Stomach (tissue), 9 donors: ENCODE results near the gene ZNF615. TPM values are rescaled to one million over a fixed set of nuclear protein-coding genes. Genes with fewer than 3 reads are reported as not detected.

Experiments
- DNase-seq, 2 donors: peaks; one replicate each; pipeline versions ENCODE4 v3.0.0 to v3.0.0-alpha.2; 2013 to 2019
- H3K27ac ChIP-seq, 5 donors: fragments of 200-600 bp in 4 of 5; sonication (generic) in 4 of 5; one replicate each; pipeline ENCODE4 v1.5.1; 2013 to 2019; ENCODE audit warnings: mild to moderate bottlenecking in 1 of 5, moderate library complexity in 1 of 5
- H3K27me3 ChIP-seq, 3 donors: fragments of 200-600 bp; sonication (generic); one replicate each; pipeline ENCODE4 v1.5.1; 2017 to 2019; ENCODE audit warnings: mixed run types in 1 of 3
- H3K36me3 ChIP-seq, 4 donors: fragments of 200-600 bp; sonication (generic); 1 replicate in 3 of 4; 2 replicates in 1 of 4; pipeline ENCODE4 v1.5.1; 2016 to 2019
- H3K4me1 ChIP-seq, 4 donors: fragments of 200-600 bp; sonication (generic); one replicate each; pipeline ENCODE4 v1.5.1; 2016 to 2019
- H3K4me3 ChIP-seq, 4 donors: fragments of 200-600 bp; sonication (generic) in 3 of 4; one replicate each; pipeline ENCODE4 v1.5.1; 2016 to 2019; ENCODE audit warnings: mild to moderate bottlenecking in 1 of 4
- H3K9me3 ChIP-seq, 4 donors: fragments of 200-600 bp; sonication (generic); one replicate each; pipeline ENCODE4 v1.5.1; 2016 to 2019
- EP300 ChIP-seq: sonication (generic); formaldehyde crosslinking; IDR thresholded peaks from one replicate; pipeline ENCODE4 v1.6.1; 2017; ENCODE audit warnings: antibody characterized with exemption
- POLR2A ChIP-seq, 4 donors: fragments of 450-650 bp; IDR thresholded peaks; one replicate each; pipeline ENCODE4 v1.6.1; 2016; ENCODE audit warnings: antibody characterized with exemption in 4 of 4, control low read depth in 2 of 4, mild to moderate bottlenecking in 1 of 4, moderate library complexity in 1 of 4
- POLR2AphosphoS5 ChIP-seq, 3 donors: sonication (generic); formaldehyde crosslinking; IDR thresholded peaks; one replicate each; pipeline ENCODE4 v1.6.1; 2016; ENCODE audit warnings: antibody characterized with exemption in 3 of 3
- WGBS, 5 donors: extraction: QIAGEN DNeasy Blood & Tissue Kit in 3 of 5; methylation state at CpG; one replicate each; pipeline versions ENCODE4 v1.1.5 to v1.1.7; 2013 to 2018; 5-methylcytosine and 5-hydroxymethylcytosine counted together
- intact Hi-C: fragments of 100-400 bp; cut with DNase I; formaldehyde crosslinking; loops from one replicate; pipeline ENCODE4 v1.15.1; 2023; ENCODE audit warnings: low total_unique reads
- polyA plus RNA-seq, 3 donors: library from polyadenylated mRNA; stranded (reverse); fragments of 200-250 nt; gene quantifications; one replicate each; pipeline ENCODE4 v1.2.3, GENCODE V29; 2013
- total RNA-seq, 5 donors: library from RNA; depleted of rRNA; stranded (reverse); fragments of >200 nt; gene quantifications; one replicate each; pipeline versions ENCODE4 v1.1.0 to v1.2.3, GENCODE V29; 2014 to 2016
- TF ChIP-seq, protein P1 (sequence below), 7 experiments: fragments of 450-650 bp in 4 of 7; fragments of 200-600 bp in 3 of 7; sonication (generic) in 3 of 7; IDR thresholded peaks; one replicate each; pipeline ENCODE4 v1.5.1; 2016 to 2019; ENCODE audit warnings: antibody characterized with exemption in 7 of 7, control low read depth in 2 of 7, mild to moderate bottlenecking in 1 of 7
- donor health status: healthy with polysubstance abuse.
- donor health status: Bipolar disorder and iron deficiency.
- donor health status: healthy.

Gene ZNF615
- total and polyA plus RNA-seq, 8 donors = 2.6 to 25.7 (median 5.6) TPM

DNA sequence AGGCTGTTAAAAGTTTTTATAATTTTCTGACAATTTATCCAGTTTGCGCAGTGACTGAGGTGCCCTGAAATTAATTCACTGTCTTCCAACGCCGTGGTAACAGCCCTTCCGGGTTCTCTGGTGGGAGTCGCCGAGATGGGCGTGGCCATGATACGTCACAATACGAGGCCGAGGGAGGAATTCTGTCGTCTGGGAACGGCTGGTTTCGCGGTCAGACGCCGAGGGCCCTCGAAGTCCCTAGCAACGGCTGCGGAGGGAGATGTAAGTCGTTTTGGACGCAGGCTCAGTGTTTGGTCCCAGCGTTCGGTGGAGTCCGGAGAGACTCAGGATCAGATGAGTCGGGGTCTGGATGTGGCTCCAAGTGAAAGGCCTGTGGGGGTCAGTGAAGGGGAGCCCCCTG, 59.0 kb downstream of the ZNF615 start:
- H3K4me3 ChIP-seq = no peak overlapping the region
- peaks cover 60 to 94% (median 86%) of the 10 kb centered on the region in 4 donors for H3K9me3 ChIP-seq
- 17 to 31% (median 19%) methylated on average over 25 of the region's 25 CpGs for WGBS, 5 donors
- no peaks in the 10 kb centered on the region for H3K4me1 ChIP-seq
- no peaks in the 10 kb centered on the region for H3K27me3 ChIP-seq
- no peak overlapping the region for H3K27ac ChIP-seq
- intact Hi-C loops = no loop called here
- peaks cover 16 to 20% (median 18%) of the 10 kb centered on the region in 4 donors for H3K36me3 ChIP-seq
- no peak for TF ChIP-seq POLR2AphosphoS5 (IDR thresholded peaks at IDR 0.05)
- TF ChIP-seq EP300 = no peak
- TF ChIP-seq POLR2A (IDR thresholded peaks at IDR 0.05) = no peak
- TF ChIP-seq, protein P1, sequence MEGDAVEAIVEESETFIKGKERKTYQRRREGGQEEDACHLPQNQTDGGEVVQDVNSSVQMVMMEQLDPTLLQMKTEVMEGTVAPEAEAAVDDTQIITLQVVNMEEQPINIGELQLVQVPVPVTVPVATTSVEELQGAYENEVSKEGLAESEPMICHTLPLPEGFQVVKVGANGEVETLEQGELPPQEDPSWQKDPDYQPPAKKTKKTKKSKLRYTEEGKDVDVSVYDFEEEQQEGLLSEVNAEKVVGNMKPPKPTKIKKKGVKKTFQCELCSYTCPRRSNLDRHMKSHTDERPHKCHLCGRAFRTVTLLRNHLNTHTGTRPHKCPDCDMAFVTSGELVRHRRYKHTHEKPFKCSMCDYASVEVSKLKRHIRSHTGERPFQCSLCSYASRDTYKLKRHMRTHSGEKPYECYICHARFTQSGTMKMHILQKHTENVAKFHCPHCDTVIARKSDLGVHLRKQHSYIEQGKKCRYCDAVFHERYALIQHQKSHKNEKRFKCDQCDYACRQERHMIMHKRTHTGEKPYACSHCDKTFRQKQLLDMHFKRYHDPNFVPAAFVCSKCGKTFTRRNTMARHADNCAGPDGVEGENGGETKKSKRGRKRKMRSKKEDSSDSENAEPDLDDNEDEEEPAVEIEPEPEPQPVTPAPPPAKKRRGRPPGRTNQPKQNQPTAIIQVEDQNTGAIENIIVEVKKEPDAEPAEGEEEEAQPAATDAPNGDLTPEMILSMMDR (IDR thresholded peaks at IDR 0.05) = no peak
- DNase-seq = peak in 1 of 2 donors; percentile 71

DNA sequence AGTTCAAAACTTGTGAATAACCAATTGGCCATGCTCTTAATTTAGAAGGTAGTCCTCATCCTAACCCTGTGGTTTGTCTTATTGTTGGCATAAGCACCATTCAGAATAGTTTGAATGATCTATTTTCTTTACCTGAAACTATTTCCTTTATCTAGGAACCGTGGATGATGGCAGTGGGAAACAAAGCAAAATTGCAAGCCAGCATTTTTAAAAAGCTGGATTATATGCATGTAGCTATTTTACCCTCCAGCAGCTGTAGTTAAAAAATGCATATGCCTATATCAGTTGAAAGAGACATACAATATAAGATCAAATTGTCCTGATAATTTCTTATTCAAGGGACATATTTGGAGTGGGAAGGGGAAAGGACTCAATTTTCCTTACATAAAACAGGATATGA, 61.4 kb downstream of the ZNF615 start:
- 86 to 97% (median 92%) methylated on average over 1 of the region's 1 CpG for WGBS, 5 donors
- Histone ChIP-seq H3K9me3 (peaks cover 81 to 100% (median 96%) of the 10 kb centered on the region in 4 donors), H3K27me3 (no peaks in the 10 kb centered on the region), H3K36me3 (peaks cover 40 to 44% (median 42%) of the 10 kb centered on the region in 4 donors), H3K4me1 (no peaks in the 10 kb centered on the region), H3K4me3 (no peak overlapping the region), H3K27ac (no peak overlapping the region)
- intact Hi-C loops = no loop called here
- DNase-seq = no peak
- TF ChIP-seq EP300 (no peak), POLR2A (IDR thresholded peaks at IDR 0.05) (no peak), POLR2AphosphoS5 (IDR thresholded peaks at IDR 0.05) (no peak)
- TF ChIP-seq, protein P1 (IDR thresholded peaks at IDR 0.05) = no peak

DNA sequence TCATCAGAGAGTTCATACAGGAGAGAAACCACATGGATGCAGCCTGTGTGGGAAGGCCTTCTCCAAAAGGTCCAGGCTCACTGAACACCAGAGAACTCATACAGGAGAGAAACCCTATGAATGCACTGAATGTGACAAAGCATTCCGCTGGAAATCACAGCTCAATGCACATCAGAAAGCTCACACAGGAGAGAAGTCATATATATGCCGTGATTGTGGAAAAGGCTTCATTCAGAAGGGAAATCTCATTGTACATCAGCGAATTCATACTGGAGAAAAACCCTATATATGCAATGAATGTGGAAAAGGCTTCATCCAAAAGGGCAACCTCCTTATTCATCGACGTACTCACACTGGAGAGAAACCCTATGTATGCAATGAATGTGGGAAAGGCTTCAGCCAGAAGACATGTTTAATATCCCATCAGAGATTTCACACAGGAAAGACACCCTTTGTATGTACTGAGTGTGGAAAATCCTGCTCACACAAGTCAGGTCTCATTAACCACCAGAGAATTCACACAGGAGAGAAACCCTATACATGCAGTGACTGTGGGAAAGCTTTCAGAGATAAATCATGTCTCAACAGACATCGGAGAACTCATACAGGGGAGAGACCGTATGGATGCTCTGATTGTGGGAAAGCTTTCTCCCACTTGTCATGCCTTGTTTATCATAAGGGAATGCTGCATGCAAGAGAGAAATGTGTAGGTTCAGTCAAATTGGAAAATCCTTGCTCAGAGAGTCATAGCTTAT, 63.0 kb downstream of the ZNF615 start:
- DNase-seq = no peak
- TF ChIP-seq, protein P1 (IDR thresholded peaks at IDR 0.05) = no peak
- TF ChIP-seq EP300 = no peak
- TF ChIP-seq POLR2A (IDR thresholded peaks at IDR 0.05) = no peak
- TF ChIP-seq POLR2AphosphoS5 (IDR thresholded peaks at IDR 0.05) = no peak
- no peak overlapping the region for H3K4me3 ChIP-seq
- peaks cover 56 to 60% (median 58%) of the 10 kb centered on the region in 4 donors for H3K36me3 ChIP-seq
- intact Hi-C loops = no loop called here
- no peaks in the 10 kb centered on the region for H3K27me3 ChIP-seq
- H3K27ac ChIP-seq = no peak overlapping the region
- no peaks in the 10 kb centered on the region for H3K4me1 ChIP-seq
- 92 to 99% (median 97%) methylated on average over 7 of the region's 7 CpGs for WGBS, 5 donors
- peaks cover 91 to 100% (median 99%) of the 10 kb centered on the region in 4 donors for H3K9me3 ChIP-seq

Other genes starting within 250 kb of the ZNF615 start
- gene FPR2, start 247.0 kb downstream of the ZNF615 start, total RNA-seq = 1 to 10 TPM in 2 of 5 donors, under 1 TPM in 1, not detected in 2; 0.58 to 1.7 (median 1.3) TPM
- gene FPR2, start 247.0 kb downstream of the ZNF615 start, polyA plus RNA-seq = 1 to 10 TPM in 2 of 3 donors, under 1 TPM in 1; 0.48 to 2.9 (median 1.4) TPM
- gene FPR3, start 213.1 kb downstream of the ZNF615 start, total RNA-seq = 1 to 10 TPM in 3 of 5 donors, not detected in 2; 1.6 to 7.0 (median 3.1) TPM
- gene FPR3, start 213.1 kb downstream of the ZNF615 start, polyA plus RNA-seq = 1 to 10 TPM in 2 of 3 donors, under 1 TPM in 1; 0.58 to 2.7 (median 2.3) TPM
- gene ZNF577, start 120.3 kb downstream of the ZNF615 start, total RNA-seq = 10 to 100 TPM in 3 of 5 donors, 1 to 10 TPM in 2; 5.5 to 25.2 (median 14.2) TPM
- 10 to 100 TPM in 2 of 3 donors, 1 to 10 TPM in 1; 6.0 to 21.5 (median 13.1) TPM for gene ZNF577, start 120.3 kb downstream of the ZNF615 start, polyA plus RNA-seq
- 10 to 100 TPM in 1 of 5 donors, 1 to 10 TPM in 4; 1.2 to 23.3 (median 8.0) TPM for gene ZNF649, start 103.2 kb downstream of the ZNF615 start, total RNA-seq
- gene ZNF649, start 103.2 kb downstream of the ZNF615 start, polyA plus RNA-seq = 1 to 10 TPM; 2.9 to 7.5 (median 3.1) TPM
- 10 to 100 TPM in 1 of 5 donors, 1 to 10 TPM in 3, under 1 TPM in 1; 0.29 to 12.8 (median 3.2) TPM for gene ZNF613, start 80.7 kb downstream of the ZNF615 start, total RNA-seq
- 1 to 10 TPM; 1.7 to 7.2 (median 2.2) TPM for gene ZNF613, start 80.7 kb downstream of the ZNF615 start, polyA plus RNA-seq
- gene ZNF350, start 21.4 kb downstream of the ZNF615 start, total RNA-seq = 100 to 1,000 TPM in 1 of 5 donors, 10 to 100 TPM in 2, 1 to 10 TPM in 1, under 1 TPM in 1; 0.58 to 149 (median 24.2) TPM
- gene ZNF350, start 21.4 kb downstream of the ZNF615 start, polyA plus RNA-seq = 10 to 100 TPM in 1 of 3 donors, 1 to 10 TPM in 2; 4.1 to 10.2 (median 6.1) TPM
- 10 to 100 TPM in 2 of 5 donors, 1 to 10 TPM in 2, not detected in 1; 3.8 to 15.2 (median 8.7) TPM for gene ZNF614, start 20.2 kb upstream of the ZNF615 start, total RNA-seq
- gene ZNF614, start 20.2 kb upstream of the ZNF615 start, polyA plus RNA-seq = 1 to 10 TPM; 1.9 to 2.9 (median 2.0) TPM
- 10 to 100 TPM in 3 of 5 donors, 1 to 10 TPM in 2; 5.2 to 41.3 (median 17.0) TPM for gene ZNF432, start 40.6 kb upstream of the ZNF615 start, total RNA-seq
- 1 to 10 TPM; 2.6 to 9.2 (median 9.0) TPM for gene ZNF432, start 40.6 kb upstream of the ZNF615 start, polyA plus RNA-seq
- 10 to 100 TPM in 4 of 5 donors, 1 to 10 TPM in 1; 4.3 to 47.4 (median 20.7) TPM for gene ZNF841, start 87.6 kb upstream of the ZNF615 start, total RNA-seq
- 1 to 10 TPM; 5.2 to 6.3 (median 6.2) TPM for gene ZNF841, start 87.6 kb upstream of the ZNF615 start, polyA plus RNA-seq
- 10 to 100 TPM in 1 of 5 donors, 1 to 10 TPM in 3, under 1 TPM in 1; 0.29 to 23.3 (median 7.2) TPM for gene ZNF616, start 131.7 kb upstream of the ZNF615 start, total RNA-seq
- 1 to 10 TPM; 1.7 to 2.0 (median 1.7) TPM for gene ZNF616, start 131.7 kb upstream of the ZNF615 start, polyA plus RNA-seq
- 10 to 100 TPM in 2 of 5 donors, 1 to 10 TPM in 3; 1.3 to 17.7 (median 4.1) TPM for gene ZNF836, start 163.4 kb upstream of the ZNF615 start, total RNA-seq
- 1 to 10 TPM; 3.2 to 4.5 (median 3.4) TPM for gene ZNF836, start 163.4 kb upstream of the ZNF615 start, polyA plus RNA-seq
- 100 to 1,000 TPM in 4 of 5 donors, 10 to 100 TPM in 1; 73.3 to 272 (median 192) TPM for gene PPP2R1A, start 181.8 kb upstream of the ZNF615 start, total RNA-seq
- gene PPP2R1A, start 181.8 kb upstream of the ZNF615 start, polyA plus RNA-seq = 100 to 1,000 TPM in 2 of 3 donors, 10 to 100 TPM in 1; 98.7 to 146 (median 109) TPM